Stimulated activated naive CD4-positive, alpha-beta T cell treated with Interleukin-2 at 50 U/mL for 16 hours (primary cell): ENCODE data around the gene SIRPA.

Source experiments
- DNase-seq: peaks from one replicate; lab custom pipeline; 2025; lab: John Stamatoyannopoulos, UW

Gene SIRPA

DNA sequence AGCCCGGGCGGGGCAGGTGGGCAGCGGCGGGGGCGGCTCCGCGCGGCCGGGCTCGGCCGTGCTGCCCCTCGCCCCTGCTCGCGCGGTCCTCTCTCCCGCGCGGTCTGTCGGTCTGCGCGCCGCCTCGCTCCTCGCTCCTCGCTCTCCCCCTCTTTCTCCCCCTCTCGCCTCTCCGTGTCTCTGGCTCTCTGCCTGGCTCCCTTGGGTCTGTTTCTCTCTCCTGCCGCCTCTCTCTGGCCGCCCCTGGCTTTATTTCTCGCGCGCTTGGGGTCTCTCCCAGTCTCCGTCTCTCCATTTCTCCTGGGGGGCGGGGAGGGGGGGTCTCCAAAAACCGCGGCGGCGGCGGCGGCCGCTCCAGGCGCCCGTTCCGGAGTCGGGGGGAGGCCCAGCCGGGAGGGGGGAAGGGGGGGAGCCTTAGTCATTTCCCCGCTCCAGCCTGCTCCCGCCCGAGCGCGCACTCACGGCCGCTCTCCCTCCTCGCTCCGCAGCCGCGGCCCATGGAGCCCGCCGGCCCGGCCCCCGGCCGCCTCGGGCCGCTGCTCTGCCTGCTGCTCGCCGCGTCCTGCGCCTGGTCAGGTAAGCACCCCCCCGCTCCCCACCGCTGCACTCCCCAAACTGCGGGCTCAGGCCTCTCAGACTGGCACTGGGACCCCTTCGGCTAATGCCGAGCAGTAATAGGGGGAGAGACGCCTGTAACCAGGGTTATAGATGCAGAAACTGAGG is at the start of gene SIRPA:
SIRPA (plus strand) TSS at position 457 of the 723 bp plus-strand sequence; CDS start at position 498, 41 bp downstream.
- no peak for DNase-seq

DNA sequence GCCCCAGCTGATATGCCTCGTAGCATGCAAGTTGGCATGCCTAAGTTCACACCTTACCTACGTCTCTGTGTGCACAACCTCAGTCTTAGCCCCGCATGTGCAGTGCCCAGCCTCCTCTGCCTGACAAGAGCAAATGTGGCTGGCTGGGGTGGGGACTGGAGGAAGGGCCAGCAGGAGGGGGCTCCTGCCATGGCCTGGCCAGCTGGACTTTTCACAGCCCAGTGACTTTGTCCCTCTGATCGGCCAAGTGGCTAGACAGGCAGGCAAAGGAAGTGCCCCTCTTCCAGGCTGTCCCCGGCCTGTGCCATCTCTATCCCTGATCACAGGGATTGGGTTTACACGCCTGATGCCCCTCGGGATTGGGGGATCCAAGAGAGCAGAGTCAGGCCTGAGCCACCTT is 49.5 kb upstream of the SIRPA start:
- DNase-seq: no peak

GRCh38 chr20:1846341-1846740 is 48.9 kb upstream of the SIRPA start:
- no peak for DNase-seq

DNA sequence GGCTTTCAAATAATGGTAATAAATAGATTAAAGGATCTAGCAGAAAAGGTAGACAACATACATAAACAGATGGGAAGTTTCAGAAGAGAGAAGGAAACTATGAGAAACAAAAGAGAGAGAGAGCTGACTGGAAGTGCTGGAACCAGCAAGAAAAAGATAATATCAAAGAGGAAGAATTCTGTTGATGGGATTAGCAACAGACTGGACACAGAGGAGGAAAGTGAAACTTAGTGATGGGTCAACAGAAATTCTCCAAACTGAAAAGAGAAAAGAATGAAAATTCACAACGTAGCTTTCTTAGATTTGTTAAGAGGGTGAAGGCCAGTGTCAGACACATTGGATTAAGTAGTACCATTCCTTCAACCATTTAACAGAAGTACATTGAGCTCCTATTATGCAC is 48.3 kb upstream of the SIRPA start:
- DNase-seq: no peak

GRCh38 chr20:1847780-1848179 is 47.4 kb upstream of the SIRPA start:
- DNase-seq: no peak

DNA sequence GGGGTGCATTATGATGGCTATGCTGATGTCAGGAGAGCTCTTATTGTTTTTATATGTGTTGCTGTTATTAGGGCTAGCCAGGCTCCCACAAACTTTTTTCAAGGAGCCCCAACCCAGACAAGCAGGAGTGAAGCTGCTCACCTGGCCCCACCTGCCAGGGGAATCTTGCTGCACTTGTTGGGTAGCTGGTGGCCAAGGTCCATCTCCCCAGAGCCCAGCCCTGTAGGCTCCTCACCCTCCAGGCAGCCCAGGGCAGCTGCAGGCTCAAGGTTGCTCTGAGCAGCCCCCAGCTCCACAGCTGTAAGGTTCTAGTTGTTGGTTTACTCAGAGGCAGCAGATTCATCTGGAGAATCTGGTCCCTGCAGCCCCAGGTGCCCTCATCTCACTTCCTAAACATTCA is 46.8 kb upstream of the SIRPA start:
- no peak for DNase-seq

DNA sequence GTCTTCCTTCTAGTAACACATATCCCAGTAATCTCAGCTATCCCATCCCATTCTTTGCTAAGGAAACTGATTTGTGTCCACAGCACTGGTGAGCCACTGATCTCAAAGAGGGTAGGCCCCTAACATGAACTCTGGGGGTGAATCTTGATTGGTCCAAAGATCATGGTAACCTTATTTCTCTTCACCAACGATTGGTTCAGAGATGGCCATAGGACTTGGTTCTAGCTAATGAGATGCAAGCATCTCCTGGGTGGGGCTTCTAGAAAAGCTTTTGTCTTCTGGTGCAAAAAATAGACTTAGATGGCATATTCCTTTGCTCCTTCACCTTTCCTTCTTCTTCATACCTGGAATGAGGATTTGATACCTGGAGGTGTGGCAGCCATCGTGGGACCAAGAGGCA is 43.8 kb upstream of the SIRPA start:
- no peak for DNase-seq

GRCh38 chr20:1853473-1853872 is 41.7 kb upstream of the SIRPA start:
- DNase-seq: no peak

GRCh38 chr20:1854246-1854645 is 41.0 kb upstream of the SIRPA start:
- DNase-seq: no peak

GRCh38 chr20:1855109-1855508 is 40.1 kb upstream of the SIRPA start:
- DNase-seq: no peak

DNA sequence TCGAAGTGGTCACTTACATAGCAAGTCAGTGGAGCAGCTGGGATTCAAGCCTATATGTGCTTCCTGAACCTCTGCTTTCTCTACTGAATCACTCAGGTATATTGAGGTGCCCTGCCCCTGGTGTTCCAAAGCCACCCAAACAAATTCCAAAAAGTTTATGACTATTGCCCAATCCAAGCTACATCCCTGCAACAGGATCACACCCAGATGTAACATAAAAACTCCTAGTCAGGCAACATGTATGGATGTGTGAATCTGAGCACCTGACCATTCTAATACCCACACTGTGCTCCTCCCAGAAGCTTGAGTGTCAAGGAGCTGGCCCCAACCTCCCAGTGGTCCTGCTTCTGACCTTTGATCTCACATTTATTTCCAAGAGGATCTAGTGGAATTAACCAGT is 39.5 kb upstream of the SIRPA start:
- DNase-seq: no peak

DNA sequence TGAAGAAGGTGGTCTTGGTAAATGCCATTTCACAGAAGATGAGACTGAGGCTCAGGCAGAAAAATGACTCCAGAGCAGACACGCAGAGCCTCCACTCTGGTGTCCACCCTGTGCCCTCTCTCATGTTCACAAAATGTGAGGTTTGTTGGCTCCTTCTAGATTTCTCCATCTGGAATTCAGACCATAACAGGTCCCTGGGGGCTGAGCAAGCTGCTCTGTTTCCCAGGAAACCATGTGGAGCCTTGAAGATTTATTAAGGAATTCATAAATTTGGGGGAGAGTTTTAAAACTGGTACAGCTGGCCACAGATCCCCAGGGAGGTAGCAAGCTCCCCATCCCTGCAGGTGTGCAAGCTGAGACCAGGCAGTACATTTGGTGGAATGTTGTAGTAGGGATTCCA is 38.8 kb upstream of the SIRPA start:
- DNase-seq: no peak

GRCh38 chr20:1857466-1857865 is 37.7 kb upstream of the SIRPA start:
- DNase-seq: no peak

GRCh38 chr20:1858871-1859270 is 36.3 kb upstream of the SIRPA start:
- DNase-seq: no peak

DNA sequence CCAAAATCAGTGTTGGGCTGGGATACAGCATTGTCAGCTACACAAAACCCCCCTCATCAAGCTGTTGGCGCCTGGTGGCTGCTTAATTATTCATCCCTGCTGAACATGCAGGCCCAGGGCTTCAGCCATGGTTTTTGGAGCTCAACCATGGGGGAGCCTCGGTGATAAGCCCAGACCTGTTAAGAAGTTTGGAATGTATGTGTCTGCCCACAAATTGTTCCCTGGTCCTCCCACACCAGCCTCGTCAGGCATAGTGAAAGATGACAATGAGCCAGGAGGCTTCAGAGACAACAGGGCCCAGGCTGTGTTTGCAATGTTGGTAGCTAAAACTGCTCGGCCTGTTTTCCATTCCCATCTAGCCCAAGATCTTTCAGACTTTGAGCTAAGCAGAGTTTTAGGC is 34.8 kb upstream of the SIRPA start:
- DNase-seq: no peak

GRCh38 chr20:1861347-1861976 is 33.7 kb upstream of the SIRPA start:
- no peak for DNase-seq

- DNase-seq: no peak
These were observed 33.1 kb upstream of the SIRPA start for GRCh38 chr20:1861996-1862662.

GRCh38 chr20:1862663-1863053 is 32.5 kb upstream of the SIRPA start:
- DNase-seq: no peak

DNA sequence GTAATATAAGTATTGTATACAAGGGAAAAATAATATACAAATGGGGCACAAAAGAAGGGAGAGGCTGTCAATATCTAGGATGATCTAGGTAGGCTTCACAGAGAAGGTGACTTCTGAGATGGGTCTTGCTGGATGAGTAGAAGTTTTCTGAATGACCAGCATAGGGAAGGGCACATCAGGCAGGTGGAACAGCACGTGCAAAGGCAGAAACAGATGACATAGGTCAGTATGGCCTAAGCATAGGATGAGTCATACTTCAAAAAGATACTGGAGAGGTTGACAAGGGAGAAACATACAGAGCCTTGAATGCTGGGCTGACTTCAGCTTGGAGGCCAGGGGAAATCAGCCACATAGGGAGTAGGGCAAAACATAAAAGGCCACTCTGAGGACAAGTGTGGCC is 31.9 kb upstream of the SIRPA start:
- DNase-seq: no peak

GRCh38 chr20:1866834-1867233 is 28.4 kb upstream of the SIRPA start:
- DNase-seq: no peak

- DNase-seq: no peak
These were observed 27.5 kb upstream of the SIRPA start for GRCh38 chr20:1867495-1868260.

- no peak for DNase-seq
These were observed 26.4 kb upstream of the SIRPA start for GRCh38 chr20:1868856-1869255.

- DNase-seq: no peak
These were observed 24.9 kb upstream of the SIRPA start for GRCh38 chr20:1870323-1870722.
